NCI-H2196 (cell line): ENCODE measurements around the gene TEX55.
"Not testable (repeated sequence)": the region's sequence is repeated elsewhere in the genome, so short reads cannot be mapped to it uniquely, and the experiment has no call there.

ENCODE experiments used
- DNase-seq: peaks from one replicate; lab custom pipeline; 2025; ENCODE audit not compliant: unreplicated experiment; lab: John Stamatoyannopoulos, UW

TEX55 gene

GRCh38 chr3:119145500-119146167 lies at the start of gene TEX55:
TSS of gene TEX55 (plus strand) at chr3:119146165. CDS start at chr3:119146190, 25 bp downstream.
- peak; percentile 64 for DNase-seq

- DNase-seq = no peak
These were observed 48.0 kb upstream of the TEX55 start for GRCh38 chr3:119098003-119098402.

GRCh38 chr3:119098619-119099222 lies 47.2 kb upstream of the TEX55 start:
- DNase-seq = peak; percentile 48

- no peak for DNase-seq
These were observed 46.2 kb upstream of the TEX55 start for GRCh38 chr3:119099785-119100184.

GRCh38 chr3:119104031-119104430 lies 41.9 kb upstream of the TEX55 start:
- DNase-seq = no peak

GRCh38 chr3:119118330-119118729 lies 27.6 kb upstream of the TEX55 start:
- not testable (repeated sequence) for DNase-seq

- DNase-seq = no peak
These were observed 25.5 kb upstream of the TEX55 start for GRCh38 chr3:119120480-119120879.

- DNase-seq = no peak
These were observed 23.6 kb upstream of the TEX55 start for GRCh38 chr3:119122350-119122749.

- no peak for DNase-seq
These were observed 20.6 kb upstream of the TEX55 start for GRCh38 chr3:119125342-119125741.

GRCh38 chr3:119125742-119126504 lies 20.0 kb upstream of the TEX55 start:
- no peak for DNase-seq

- DNase-seq = not testable (repeated sequence)
These were observed 15.7 kb upstream of the TEX55 start for GRCh38 chr3:119130291-119130690.

GRCh38 chr3:119132291-119132690 lies 13.7 kb upstream of the TEX55 start:
- not testable (repeated sequence) for DNase-seq

GRCh38 chr3:119139360-119139759 lies 6.6 kb upstream of the TEX55 start:
- DNase-seq = not testable (repeated sequence)

- no peak for DNase-seq
These were observed 5.5 kb upstream of the TEX55 start for GRCh38 chr3:119140466-119140865.

GRCh38 chr3:119145128-119145499 lies 851 bp upstream of the TEX55 start:
- no peak for DNase-seq

GRCh38 chr3:119146578-119147375 lies 812 bp downstream of the TEX55 start:
- DNase-seq = no peak

GRCh38 chr3:119147494-119147893 lies 1.5 kb downstream of the TEX55 start:
- DNase-seq = no peak

- no peak for DNase-seq
These were observed 2.7 kb downstream of the TEX55 start for GRCh38 chr3:119148493-119149180.

GRCh38 chr3:119149484-119149883 lies 3.5 kb downstream of the TEX55 start:
- DNase-seq = no peak

- DNase-seq = no peak
These were observed 10.9 kb downstream of the TEX55 start for GRCh38 chr3:119156868-119157267.

- DNase-seq = no peak
These were observed 12.0 kb downstream of the TEX55 start for GRCh38 chr3:119157971-119158370.
